Thoracic aorta (tissue), 2 donors: Measurements from ENCODE around the gene NPBWR2. TPM values are rescaled to one million over a fixed set of nuclear protein-coding genes. Genes with fewer than 3 reads are reported as not detected.

Experiments used
- ATAC-seq: fragments of 150-250 bp; one replicate; pipeline ENCODE4 v1.8.0; 2017; ENCODE audit warnings: low read depth; ENCODE audit not compliant: insufficient number of reproducible peaks, low FRiP score
- DNase-seq: peaks from one replicate; pipeline ENCODE4 v3.0.0-alpha.2; 2020; ENCODE audit warnings: low spot score
- H3K27ac ChIP-seq, 2 donors: fragments of 200-600 bp; sonication (generic); 1 replicate in 1 of 2; 2 replicates in 1 of 2; pipeline ENCODE4 v1.5.1; 2016; ENCODE audit warnings: mild to moderate bottlenecking in 2 of 2, moderate library complexity in 2 of 2
- H3K27me3 ChIP-seq: fragments of 200-600 bp; sonication (generic); replicated peaks from 2 replicates; pipeline ENCODE4 v1.6.0; 2016; ENCODE audit warnings: mild to moderate bottlenecking; ENCODE audit not compliant: insufficient read depth
- H3K36me3 ChIP-seq: fragments of 200-600 bp; sonication (generic); one replicate; pipeline ENCODE4 v1.5.1; 2016
- H3K4me1 ChIP-seq, 2 donors: fragments of 200-600 bp; sonication (generic); 1 replicate in 1 of 2; 2 replicates in 1 of 2; pipeline versions ENCODE4 v1.5.1 to v1.6.0; 2016; ENCODE audit warnings: low read depth in 2 of 2, mild to moderate bottlenecking in 1 of 2; ENCODE audit not compliant: control insufficient read depth in 1 of 2
- H3K4me3 ChIP-seq: fragments of 200-600 bp; sonication (generic); 2 replicates; pipeline ENCODE4 v1.5.1; 2016; ENCODE audit warnings: mild to moderate bottlenecking
- H3K9me3 ChIP-seq: fragments of 200-600 bp; sonication (generic); 2 replicates; pipeline ENCODE4 v1.5.1; 2016
- total RNA-seq, 2 donors: library from RNA; depleted of rRNA; stranded (reverse); fragments of >200 nt; gene quantifications; one replicate each; pipeline versions ENCODE4 v1.1.0 to v1.2.3, GENCODE V29; 2016
- TF ChIP-seq, protein P1 (sequence below): fragments of 200-600 bp; sonication (generic); IDR thresholded peaks from one replicate; pipeline ENCODE4 v1.5.1; 2019; ENCODE audit warnings: antibody characterized with exemption

NPBWR2 gene
- total RNA-seq, 2 donors from 2014 or later: not detected

DNA sequence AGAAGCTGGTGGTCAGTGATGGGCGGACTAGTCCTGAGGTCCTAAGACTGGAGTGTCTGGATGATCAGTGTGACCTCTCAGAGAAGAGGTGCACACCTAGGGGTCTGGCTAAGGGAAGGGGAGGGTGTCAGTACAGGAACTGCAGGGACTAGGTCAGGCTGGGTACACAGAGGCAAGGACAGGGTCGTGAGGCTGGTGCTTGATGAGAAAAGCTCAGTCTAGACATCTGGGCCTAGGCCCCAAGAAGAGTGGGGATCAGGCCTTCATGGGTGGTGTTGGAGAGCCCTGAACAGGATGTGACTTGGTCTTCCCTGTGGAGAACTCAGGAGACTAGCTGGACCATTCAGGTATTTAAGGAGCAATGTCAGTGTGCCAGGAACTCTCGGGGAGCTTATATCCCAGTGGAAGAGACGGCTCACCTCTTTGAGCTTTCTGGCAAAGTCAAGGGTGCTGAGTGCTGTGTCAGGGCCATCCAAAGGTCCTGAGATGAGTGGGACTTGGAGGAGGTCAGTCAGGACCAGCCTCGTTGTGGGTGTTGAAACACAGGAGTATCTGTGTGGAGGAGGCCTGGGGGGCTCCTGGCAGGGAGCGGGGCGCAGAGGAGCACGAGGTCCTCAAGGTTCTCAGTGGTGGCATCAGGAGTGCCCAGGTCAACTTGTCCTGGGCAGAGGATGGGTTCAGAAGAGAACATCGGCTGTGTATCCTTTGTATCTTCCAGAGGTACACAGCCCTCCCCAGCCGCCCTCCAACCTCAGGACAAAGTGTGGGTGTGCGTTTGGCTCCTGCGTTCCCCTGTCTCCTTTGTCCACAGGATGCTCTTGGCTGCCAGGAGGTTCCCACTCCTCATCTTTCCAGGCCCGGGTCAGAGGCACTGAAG, 43.6 kb upstream of the NPBWR2 start:
- no peaks in the 10 kb centered on the region for H3K9me3 ChIP-seq
- no peaks in the 10 kb centered on the region for H3K27me3 ChIP-seq
- H3K4me1 ChIP-seq: no peaks in the 10 kb centered on the region
- no peak for DNase-seq
- no peak overlapping the region for H3K27ac ChIP-seq
- TF ChIP-seq, protein P1, sequence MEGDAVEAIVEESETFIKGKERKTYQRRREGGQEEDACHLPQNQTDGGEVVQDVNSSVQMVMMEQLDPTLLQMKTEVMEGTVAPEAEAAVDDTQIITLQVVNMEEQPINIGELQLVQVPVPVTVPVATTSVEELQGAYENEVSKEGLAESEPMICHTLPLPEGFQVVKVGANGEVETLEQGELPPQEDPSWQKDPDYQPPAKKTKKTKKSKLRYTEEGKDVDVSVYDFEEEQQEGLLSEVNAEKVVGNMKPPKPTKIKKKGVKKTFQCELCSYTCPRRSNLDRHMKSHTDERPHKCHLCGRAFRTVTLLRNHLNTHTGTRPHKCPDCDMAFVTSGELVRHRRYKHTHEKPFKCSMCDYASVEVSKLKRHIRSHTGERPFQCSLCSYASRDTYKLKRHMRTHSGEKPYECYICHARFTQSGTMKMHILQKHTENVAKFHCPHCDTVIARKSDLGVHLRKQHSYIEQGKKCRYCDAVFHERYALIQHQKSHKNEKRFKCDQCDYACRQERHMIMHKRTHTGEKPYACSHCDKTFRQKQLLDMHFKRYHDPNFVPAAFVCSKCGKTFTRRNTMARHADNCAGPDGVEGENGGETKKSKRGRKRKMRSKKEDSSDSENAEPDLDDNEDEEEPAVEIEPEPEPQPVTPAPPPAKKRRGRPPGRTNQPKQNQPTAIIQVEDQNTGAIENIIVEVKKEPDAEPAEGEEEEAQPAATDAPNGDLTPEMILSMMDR: no peak
- H3K4me3 ChIP-seq: no peak overlapping the region
- no peak for ATAC-seq
- H3K36me3 ChIP-seq: no peaks in the 10 kb centered on the region

- Histone ChIP-seq H3K9me3 (peaks cover 5% of the 10 kb centered on the region), H3K4me1 (no peaks in the 10 kb centered on the region), H3K27ac (no peak overlapping the region), H3K27me3 (no peaks in the 10 kb centered on the region), H3K36me3 (no peaks in the 10 kb centered on the region), H3K4me3 (no peak overlapping the region)
- ATAC-seq (no peak), DNase-seq (no peak)
- TF ChIP-seq, protein P1: no peak
These were observed 42.6 kb upstream of the NPBWR2 start for GRCh38 chr20:64149809-64150560.

DNA sequence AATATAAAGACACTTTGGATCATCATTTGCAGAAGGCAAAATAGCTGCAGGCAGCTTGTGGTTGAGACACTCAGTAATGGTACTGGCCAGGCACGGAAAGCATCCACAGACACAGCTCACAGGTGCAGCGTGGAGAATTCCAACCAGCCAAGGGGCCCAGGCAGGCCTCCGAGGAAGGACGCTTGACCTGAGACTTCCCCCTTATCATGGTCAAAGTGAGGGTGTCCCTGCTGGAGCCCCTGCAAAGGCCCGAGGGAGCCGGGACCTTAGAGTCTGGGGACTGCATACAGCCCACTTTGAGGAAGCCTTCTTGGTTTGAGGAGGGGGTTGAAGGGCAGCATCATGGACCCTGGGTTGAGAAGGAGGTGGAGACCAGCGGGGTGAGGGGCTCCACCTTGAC, 41.8 kb upstream of the NPBWR2 start:
- Histone ChIP-seq H3K4me3 (no peak overlapping the region), H3K9me3 (peaks cover 5% of the 10 kb centered on the region), H3K27ac (no peak overlapping the region), H3K27me3 (no peaks in the 10 kb centered on the region), H3K36me3 (no peaks in the 10 kb centered on the region), H3K4me1 (no peaks in the 10 kb centered on the region)
- TF ChIP-seq, protein P1: no peak
- ATAC-seq: no peak
- no peak for DNase-seq

GRCh38 chr20:64148581-64148980, 41.2 kb upstream of the NPBWR2 start:
- DNase-seq (no peak), ATAC-seq (no peak)
- TF ChIP-seq, protein P1: no peak
- H3K4me3 ChIP-seq: no peak overlapping the region
- peaks cover 5% of the 10 kb centered on the region for H3K9me3 ChIP-seq
- no peak overlapping the region for H3K27ac ChIP-seq
- H3K36me3 ChIP-seq: no peaks in the 10 kb centered on the region
- H3K4me1 ChIP-seq: no peaks in the 10 kb centered on the region
- H3K27me3 ChIP-seq: no peaks in the 10 kb centered on the region

DNA sequence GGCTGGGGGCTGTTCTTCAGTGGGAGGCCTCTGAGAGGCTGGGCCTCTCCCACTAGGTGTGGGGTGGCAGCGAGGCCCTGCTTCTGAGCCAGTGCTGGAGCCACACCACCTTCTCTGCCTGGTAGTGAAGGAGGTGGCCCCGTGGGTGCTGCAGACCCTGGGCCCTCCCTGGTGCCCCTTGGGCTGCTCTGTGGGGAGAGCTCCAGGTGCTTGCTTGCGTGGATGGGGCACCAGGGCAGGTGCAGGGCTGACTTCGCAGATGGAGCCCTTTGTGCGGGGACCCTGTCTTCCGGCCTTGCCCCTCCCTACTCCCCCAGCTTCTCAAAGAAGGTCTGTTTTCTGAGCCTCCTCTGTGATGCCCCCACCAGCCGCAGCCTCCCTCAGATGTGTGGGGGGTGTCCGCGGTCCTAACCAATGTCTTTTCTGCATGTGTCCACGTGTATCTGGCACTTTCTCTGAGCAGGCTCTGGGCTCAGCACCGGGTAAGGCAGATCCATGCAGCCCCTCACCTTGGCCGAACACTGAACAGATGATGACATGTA, 39.6 kb upstream of the NPBWR2 start:
- Histone ChIP-seq H3K27me3 (no peaks in the 10 kb centered on the region), H3K9me3 (peaks cover 5% of the 10 kb centered on the region), H3K4me3 (no peak overlapping the region), H3K4me1 (no peaks in the 10 kb centered on the region), H3K36me3 (no peaks in the 10 kb centered on the region), H3K27ac (no peak overlapping the region)
- DNase-seq: no peak
- TF ChIP-seq, protein P1: no peak
- ATAC-seq: no peak
